Adipose tissue (tissue), 3 donors: ENCODE results near the gene FSTL3. TPM values are rescaled to one million over a fixed set of nuclear protein-coding genes. Genes with fewer than 3 reads are reported as not detected.
"Not testable (repeated sequence)": the region's sequence is repeated elsewhere in the genome, so short reads cannot be mapped to it uniquely, and the experiment has no call there.

Source experiments
- H3K27ac ChIP-seq: one replicate; pipeline ENCODE4 v1.5.1; 2013; ENCODE audit warnings: low read depth, low read length
- WGBS, 3 donors: extraction: QIAGEN DNeasy Blood & Tissue Kit; methylation state at CpG; one replicate each; pipeline ENCODE4 v1.1.7; 2013; 5-methylcytosine and 5-hydroxymethylcytosine counted together
- polyA plus RNA-seq, 3 donors: library from polyadenylated mRNA; stranded (reverse); fragments of 200-250 nt; gene quantifications; one replicate each; pipeline ENCODE4 v1.2.3, GENCODE V29; 2013
- donor health status: healthy with polysubstance abuse.
- donor health status: Bipolar disorder and iron deficiency.
- donor health status: healthy.

FSTL3 gene
- 100 to 1,000 TPM in 1 of 3 donors, 10 to 100 TPM in 2; 24.5 to 153 (median 48.5) TPM for polyA plus RNA-seq

- peak within 1 kb of the TSS; percentile 67 for H3K27ac ChIP-seq
- WGBS, 3 donors = 4 to 7% (median 5%) methylated on average over 37 to 60 of the region's 63 CpGs
These were observed at the start of gene FSTL3 for GRCh38 chr19:676339-677105. TSS of gene FSTL3 (plus strand) at chr19:676392. CDS start at chr19:676424, 32 bp downstream.

- 92 to 96% (median 92%) methylated on average over 6 to 7 of the region's 7 CpGs for WGBS, 3 donors
- not testable (repeated sequence) for H3K27ac ChIP-seq
These were observed 49.6 kb upstream of the FSTL3 start for GRCh38 chr19:626566-626965.

GRCh38 chr19:628168-628567, 48.0 kb upstream of the FSTL3 start:
- H3K27ac ChIP-seq = no peak overlapping the region
- 88 to 90% (median 89%) methylated on average over 19 of the region's 19 CpGs for WGBS, 3 donors

- H3K27ac ChIP-seq = not testable (repeated sequence)
- WGBS, 3 donors = 75 to 81% (median 80%) methylated on average over 21 to 25 of the region's 25 CpGs
These were observed 46.7 kb upstream of the FSTL3 start for GRCh38 chr19:629515-629914.

- 93 to 94% (median 94%) methylated on average over 30 of the region's 30 CpGs for WGBS, 3 donors
- H3K27ac ChIP-seq = no peak overlapping the region
These were observed 46.1 kb upstream of the FSTL3 start for GRCh38 chr19:629961-630714.

GRCh38 chr19:632579-633067, 43.6 kb upstream of the FSTL3 start:
- H3K27ac ChIP-seq = no peak overlapping the region
- 3 to 5% (median 4%) methylated on average over 35 of the region's 35 CpGs for WGBS, 3 donors

- 0 to 1% (median 0%) methylated on average over 58 to 67 of the region's 67 CpGs for WGBS, 3 donors
These were observed 43.0 kb upstream of the FSTL3 start, which contains the start of gene POLRMT for GRCh38 chr19:633068-633785. TSS of gene POLRMT (minus strand) at chr19:633537. CDS start at chr19:633512, 25 bp downstream.

GRCh38 chr19:633786-634639, 42.2 kb upstream of the FSTL3 start:
- no peak overlapping the region for H3K27ac ChIP-seq
- 23 to 27% (median 26%) methylated on average over 32 of the region's 32 CpGs for WGBS, 3 donors

More at GRCh38 chr19:633068-633785, 43.0 kb upstream of the FSTL3 start, which contains the start of gene POLRMT:
- H3K27ac ChIP-seq = no peak within 1 kb of the TSS

GRCh38 chr19:634975-635652, 41.1 kb upstream of the FSTL3 start:
- no peak overlapping the region for H3K27ac ChIP-seq

GRCh38 chr19:638906-639252, 37.3 kb upstream of the FSTL3 start:
- no peak overlapping the region for H3K27ac ChIP-seq
- 53 to 67% (median 67%) methylated on average over 16 to 17 of the region's 17 CpGs for WGBS, 3 donors

More at GRCh38 chr19:634975-635652, 41.1 kb upstream of the FSTL3 start:
- WGBS, 3 donors = 88 to 90% (median 89%) methylated on average over 15 to 16 of the region's 16 CpGs

GRCh38 chr19:639253-640160, 36.7 kb upstream of the FSTL3 start, which contains the start of gene FGF22:
TSS of gene FGF22 (plus strand) at chr19:639879. CDS start at chr19:639926, 47 bp downstream.
- H3K27ac ChIP-seq = no peak within 1 kb of the TSS
- 3 to 7% (median 6%) methylated on average over 91 to 109 of the region's 109 CpGs for WGBS, 3 donors

- H3K27ac ChIP-seq = no peak overlapping the region
- WGBS, 3 donors = 40 to 53% (median 46%) methylated on average over 22 to 25 of the region's 25 CpGs
These were observed 36.0 kb upstream of the FSTL3 start for GRCh38 chr19:640161-640558.

GRCh38 chr19:640606-641189, 35.5 kb upstream of the FSTL3 start:
- H3K27ac ChIP-seq = no peak overlapping the region
- WGBS, 3 donors = 88 to 93% (median 92%) methylated on average over 25 to 31 of the region's 31 CpGs

GRCh38 chr19:641702-642101, 34.5 kb upstream of the FSTL3 start:
- 81 to 86% (median 82%) methylated on average over 16 to 17 of the region's 17 CpGs for WGBS, 3 donors
- H3K27ac ChIP-seq = no peak overlapping the region

GRCh38 chr19:642767-643727, 33.1 kb upstream of the FSTL3 start:
- no peak overlapping the region for H3K27ac ChIP-seq
- 77 to 82% (median 79%) methylated on average over 52 to 70 of the region's 70 CpGs for WGBS, 3 donors
